ENCODE data around the gene NFIA.

The NFIA gene

GRCh38 chr1:61348025-61348665, 265.8 kb downstream of the NFIA start:
- no peak for DNase-seq

- no peak for DNase-seq
These were observed 270.6 kb downstream of the NFIA start for GRCh38 chr1:61352845-61353435.

DNA sequence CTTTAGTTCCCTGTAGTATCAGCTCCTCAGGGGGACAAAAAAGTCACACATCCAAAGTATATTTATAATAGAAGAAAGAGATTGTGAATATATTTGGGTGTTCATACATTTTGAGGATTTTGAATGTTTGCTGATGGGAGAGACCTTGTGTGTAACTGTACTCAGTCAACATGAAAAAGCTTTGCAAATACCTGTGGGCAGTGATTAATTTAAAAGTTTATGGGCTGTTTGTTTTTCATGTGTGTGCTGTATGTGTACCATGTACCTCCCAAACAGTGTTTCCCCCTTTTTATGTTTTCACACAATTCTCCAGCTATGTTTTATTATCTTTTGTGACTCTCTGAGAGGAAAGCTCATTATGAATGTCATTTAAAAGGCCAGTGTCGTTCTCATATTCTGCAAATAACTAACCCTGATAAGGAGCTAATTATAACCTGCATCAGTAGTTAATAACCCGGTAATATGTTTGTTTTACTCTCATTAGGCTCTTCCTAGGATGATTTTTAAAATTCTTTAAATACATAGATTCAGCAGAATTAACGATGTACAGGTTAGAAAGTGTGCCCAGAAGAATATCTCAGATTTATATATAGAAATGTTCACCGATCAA, 271.5 kb downstream of the NFIA start:
- DNase-seq, result peak; percentile 12

- DNase-seq, result no peak
These were observed 273.7 kb downstream of the NFIA start for GRCh38 chr1:61356016-61356415.

GRCh38 chr1:61356995-61357394, 274.6 kb downstream of the NFIA start:
- DNase-seq, result no peak

- DNase-seq, result no peak
These were observed 275.2 kb downstream of the NFIA start for GRCh38 chr1:61357539-61357938.

DNA sequence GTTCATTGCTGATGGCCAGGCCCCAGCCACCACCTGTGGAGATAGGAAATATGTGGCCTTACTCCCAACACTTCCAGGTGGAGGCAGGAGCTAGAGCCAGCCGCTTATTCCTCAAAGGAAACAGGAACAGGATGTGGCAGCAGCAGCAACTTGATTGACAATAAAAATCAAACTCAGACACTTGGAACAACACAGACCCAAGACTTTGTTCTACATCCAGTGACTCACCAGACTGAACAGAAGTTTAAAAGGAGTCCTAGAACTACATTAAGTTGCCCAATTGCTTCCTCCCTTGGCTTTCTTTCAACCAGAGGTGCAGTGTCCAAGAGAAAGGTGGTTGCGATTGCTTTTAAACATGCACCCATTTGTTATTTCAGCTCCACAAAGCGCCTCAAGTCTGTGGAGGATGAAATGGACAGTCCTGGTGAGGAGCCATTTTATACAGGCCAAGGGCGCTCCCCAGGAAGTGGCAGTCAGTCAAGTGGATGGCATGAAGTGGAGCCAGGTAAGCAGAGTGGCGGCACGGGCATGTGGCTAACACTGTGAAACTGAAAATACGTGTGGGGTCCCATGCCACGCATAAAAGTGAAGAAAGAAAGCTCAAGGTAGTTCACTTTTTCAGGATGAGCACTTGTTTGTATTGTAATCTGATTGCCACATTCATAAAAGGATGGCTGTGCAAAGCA, 276.6 kb downstream of the NFIA start:
- DNase-seq, result no peak

GRCh38 chr1:61361931-61362330, 279.6 kb downstream of the NFIA start:
- DNase-seq, result no peak

DNA sequence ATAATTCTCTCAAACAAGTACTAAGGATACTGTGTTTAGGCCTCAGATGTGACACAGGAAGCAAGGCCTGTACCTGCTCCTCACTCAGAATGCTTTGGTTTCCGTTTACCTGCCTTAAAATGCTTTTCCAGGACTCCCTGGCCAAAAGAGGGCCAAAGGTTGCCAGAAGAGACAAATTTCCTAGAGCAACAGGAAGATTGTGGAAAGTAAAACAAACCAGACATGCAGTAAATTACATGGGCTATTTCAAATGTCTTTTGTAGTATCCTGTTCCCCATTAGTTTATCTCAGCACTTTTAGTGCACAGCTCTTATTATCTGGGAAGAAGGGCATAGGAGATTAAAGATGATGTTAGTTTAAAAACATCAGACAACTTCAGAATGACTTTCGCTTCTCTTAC, 280.0 kb downstream of the NFIA start:
- DNase-seq, result no peak

GRCh38 chr1:61368366-61368765, 286.0 kb downstream of the NFIA start:
- DNase-seq, result no peak

GRCh38 chr1:61368876-61369275, 286.5 kb downstream of the NFIA start:
- DNase-seq, result no peak

DNA sequence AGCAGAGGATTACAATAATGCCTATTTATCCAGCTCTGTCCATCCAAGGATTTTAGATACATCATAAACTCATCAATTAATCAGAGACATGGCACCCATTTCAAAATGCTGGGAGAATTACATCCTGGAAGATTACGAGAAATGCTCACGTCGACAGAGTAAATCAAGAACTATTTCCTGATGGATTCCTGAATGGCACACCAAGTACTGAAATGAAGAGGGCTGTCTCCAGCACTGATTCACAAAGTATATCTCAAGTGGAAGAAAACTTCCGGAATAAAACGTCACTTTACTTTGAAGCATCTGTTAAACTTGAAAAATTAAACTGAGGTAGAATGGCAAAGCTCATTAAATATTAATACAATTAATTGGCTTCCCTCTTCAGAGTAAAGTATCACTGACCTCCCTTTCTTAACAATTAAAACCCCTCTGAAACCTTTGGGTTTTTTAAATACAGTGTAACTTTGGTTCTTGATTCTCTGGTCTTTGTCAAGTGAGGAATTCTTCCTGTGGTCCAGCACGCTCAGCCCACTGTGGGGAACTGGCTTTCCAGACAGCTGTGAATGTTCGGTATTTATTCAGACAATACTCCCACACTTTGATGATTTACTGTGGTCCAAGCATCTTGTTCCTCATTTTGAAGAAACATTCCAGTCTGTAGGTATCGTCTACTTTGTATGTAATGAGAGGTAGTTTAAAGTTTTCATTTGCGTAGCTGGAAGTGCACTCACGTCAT, 288.0 kb downstream of the NFIA start:
- DNase-seq, result no peak

DNA sequence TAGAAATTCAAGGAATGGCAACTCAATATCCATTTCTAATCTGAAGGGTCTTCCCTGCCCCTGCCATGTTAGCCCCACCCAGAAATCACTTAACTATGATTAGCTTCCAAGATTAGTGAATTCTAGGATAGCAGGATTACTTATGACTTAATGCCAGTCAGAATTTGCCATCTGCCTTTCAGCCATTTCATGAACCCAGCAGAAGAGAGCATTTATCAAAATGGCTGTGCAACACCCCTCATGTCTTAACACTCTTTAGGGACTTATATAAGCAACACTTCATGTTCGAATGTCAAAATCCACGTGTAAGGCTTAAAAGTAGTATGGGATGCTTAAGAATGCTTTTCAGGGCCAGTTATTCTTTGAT, 288.5 kb downstream of the NFIA start:
- no peak for DNase-seq

- DNase-seq, result no peak
These were observed 290.6 kb downstream of the NFIA start for GRCh38 chr1:61372944-61373343.

- no peak for DNase-seq
These were observed 291.8 kb downstream of the NFIA start for GRCh38 chr1:61374156-61374555.

DNA sequence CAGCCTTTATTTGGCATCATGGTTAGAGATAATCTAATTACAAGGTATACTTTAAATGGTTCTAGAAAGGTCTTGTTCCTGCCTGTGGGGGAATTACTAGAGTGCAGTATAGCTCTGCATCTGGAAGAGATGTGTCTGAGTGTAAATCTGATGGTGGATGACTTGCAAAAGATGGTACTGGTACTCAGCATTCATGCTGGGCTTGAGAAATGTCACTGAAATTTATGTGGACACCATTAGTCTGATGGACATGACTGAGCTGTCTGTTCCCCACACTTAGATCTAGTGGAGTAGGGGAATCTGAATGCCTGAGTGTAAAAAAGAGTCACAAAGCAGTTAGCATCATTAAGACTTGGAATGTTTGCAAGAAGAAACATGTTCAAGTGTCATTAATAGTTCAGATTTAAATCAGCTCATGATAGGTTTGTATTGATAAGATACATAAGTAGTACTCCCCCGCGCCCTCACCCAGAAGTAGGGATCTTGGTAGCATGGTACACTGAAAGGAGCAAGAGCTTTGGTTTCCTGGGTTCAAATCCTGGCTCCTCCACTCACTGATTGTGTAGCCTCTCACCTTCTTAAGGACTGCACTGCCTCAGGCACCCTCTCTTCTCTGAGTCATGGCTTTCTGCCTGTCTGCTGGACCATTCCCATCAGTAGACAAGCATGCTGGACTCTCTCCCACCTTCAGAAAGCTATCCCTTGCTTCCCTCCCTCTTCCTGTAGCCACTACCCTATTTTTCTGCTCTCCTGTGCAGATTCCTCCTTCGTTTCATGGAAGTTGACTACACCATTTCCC, 292.9 kb downstream of the NFIA start:
- DNase-seq, result no peak

GRCh38 chr1:61376151-61376550, 293.8 kb downstream of the NFIA start:
- DNase-seq, result no peak

- no peak for DNase-seq
These were observed 295.0 kb downstream of the NFIA start for GRCh38 chr1:61377242-61377958.

- no peak for DNase-seq
These were observed 296.3 kb downstream of the NFIA start for GRCh38 chr1:61378494-61379180.

DNA sequence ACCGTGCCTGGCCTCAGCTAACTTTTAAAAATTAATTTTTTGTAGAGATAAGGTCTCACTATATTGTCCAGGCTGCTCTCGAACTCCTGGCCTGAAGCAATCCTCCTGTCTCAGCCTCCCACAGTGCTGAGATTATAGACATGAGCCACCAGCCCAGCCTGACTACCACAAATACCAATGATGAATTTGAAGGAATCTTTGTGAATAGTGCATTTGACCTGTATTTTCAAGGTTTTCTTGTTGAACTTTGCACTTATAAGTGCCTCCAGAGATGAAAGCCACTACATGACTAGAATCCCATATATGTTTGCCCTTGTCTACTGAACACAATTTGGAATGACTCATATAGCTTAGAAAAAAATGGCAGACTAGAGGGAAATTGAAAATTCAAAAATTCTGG, 297.3 kb downstream of the NFIA start:
- DNase-seq, result no peak

- no peak for DNase-seq
These were observed 298.2 kb downstream of the NFIA start for GRCh38 chr1:61380561-61380960.

Measured in NCI-H748 treated with DMSO at 0.1 percent for 48 hours (cell line).